Activated CD4-positive, alpha-beta T cell treated with anti-CD3 and anti-CD28 coated beads, Interleukin-2, amount 10 ng/mL, durations not matched to agents 7 days and 5 days (primary cell): ENCODE results near the gene MGAM2. TPM values are rescaled to one million over a fixed set of nuclear protein-coding genes. Genes with fewer than 3 reads are reported as not detected.

ENCODE experiments used
- CTCF ChIA-PET: fragments of 350-600 bp; sonication (Branson Sonifier 250); formaldehyde crosslinking; loops from one replicate; lab custom pipeline; 2021; ENCODE audit warnings: antibody characterized with exemption; lab: Charles Lee
- POLR2A ChIA-PET: fragments of 350-600 bp; sonication (Branson Sonifier 250); formaldehyde crosslinking; loops from one replicate; lab custom pipeline; 2021; ENCODE audit warnings: antibody characterized with exemption; lab: Charles Lee
- DNase-seq: peaks from one replicate; pipeline ENCODE4 v3.0.0-alpha.2; 2020
- H3K27ac Mint-ChIP-seq: one replicate; pipeline ENCODE4 v1.8.0; 2021; ENCODE audit warnings: mild to moderate bottlenecking, moderate library complexity, mixed read lengths
- H3K27me3 Mint-ChIP-seq: one replicate; pipeline ENCODE4 v1.8.0; 2021; ENCODE audit warnings: mixed read lengths
- H3K36me3 Mint-ChIP-seq: one replicate; pipeline ENCODE4 v1.8.0; 2021; ENCODE audit warnings: low read depth, mixed read lengths
- H3K4me1 Mint-ChIP-seq: one replicate; pipeline ENCODE4 v1.8.0; 2021; ENCODE audit warnings: mixed read lengths
- H3K4me3 Mint-ChIP-seq: one replicate; pipeline ENCODE4 v1.8.0; 2021; ENCODE audit warnings: mild to moderate bottlenecking, moderate library complexity, mixed read lengths
- H3K9me3 Mint-ChIP-seq: one replicate; pipeline ENCODE4 v1.8.0; 2021; ENCODE audit warnings: mixed read lengths
- total RNA-seq, 2 experiments: library from RNA; stranded (reverse); gene quantifications; one replicate each; pipeline ENCODE4 v1.2.3, GENCODE V29; 2021

MGAM2 gene
- total RNA-seq, 2 experiments from 2014 or later, result not detected

- Mint-ChIP-seq H3K27ac (no peak overlapping the region), H3K4me1 (no peaks in the 10 kb centered on the region), H3K9me3 (no peaks in the 10 kb centered on the region), H3K36me3 (no peaks in the 10 kb centered on the region), H3K27me3 (no peaks in the 10 kb centered on the region), H3K4me3 (no peak overlapping the region)
- ChIA-PET CTCF (interaction anchor here (2.2 kb wide), 1 partner anchor 21 kb away, joined by 7 read pairs; no protein-coding TSS in a partner anchor), POLR2A (no interaction called here)
- DNase-seq, result peak; percentile 35
These were observed 20.1 kb downstream of the MGAM2 start for GRCh38 chr7:142131439-142132185.

DNA sequence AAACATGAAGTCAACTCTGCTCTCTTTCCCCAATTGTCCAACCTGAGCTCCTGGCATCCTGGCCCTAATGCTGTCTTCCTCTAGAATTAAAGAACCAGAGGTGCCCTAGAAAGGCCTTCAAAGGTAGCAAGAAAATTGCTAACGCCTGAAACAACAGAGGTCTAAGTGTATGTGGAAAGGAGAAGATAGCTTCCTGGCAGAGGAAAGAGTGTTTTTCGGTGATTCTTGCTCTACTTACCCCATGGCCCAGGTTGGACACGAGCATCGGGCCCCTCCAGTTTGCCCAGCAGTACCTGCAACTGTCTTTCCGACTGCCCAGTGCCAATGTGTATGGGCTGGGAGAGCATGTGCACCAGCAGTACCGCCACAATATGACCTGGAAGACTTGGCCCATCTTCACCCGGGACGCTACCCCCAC is 22.2 kb downstream of the MGAM2 start:
- peak; percentile 23 for DNase-seq
- Mint-ChIP-seq H3K36me3 (no peaks in the 10 kb centered on the region), H3K27me3 (no peaks in the 10 kb centered on the region), H3K4me1 (no peaks in the 10 kb centered on the region), H3K27ac (no peak overlapping the region), H3K4me3 (no peak overlapping the region), H3K9me3 (no peaks in the 10 kb centered on the region)
- ChIA-PET POLR2A (no interaction called here), CTCF (no interaction called here)

- H3K9me3 Mint-ChIP-seq, result no peaks in the 10 kb centered on the region
- CTCF ChIA-PET, result interaction anchor here (1.6 kb wide), 1 partner anchor 12 kb away, joined by 3 read pairs; no protein-coding TSS in a partner anchor
- DNase-seq, result no peak
- no peak overlapping the region for H3K4me3 Mint-ChIP-seq
- POLR2A ChIA-PET, result no interaction called here
- no peaks in the 10 kb centered on the region for H3K36me3 Mint-ChIP-seq
- H3K27me3 Mint-ChIP-seq, result no peaks in the 10 kb centered on the region
- no peaks in the 10 kb centered on the region for H3K4me1 Mint-ChIP-seq
- no peak overlapping the region for H3K27ac Mint-ChIP-seq
These were observed 23.4 kb downstream of the MGAM2 start for GRCh38 chr7:142134909-142135308.

GRCh38 chr7:142138996-142139395 is 27.5 kb downstream of the MGAM2 start:
- Mint-ChIP-seq H3K9me3 (no peaks in the 10 kb centered on the region), H3K4me1 (no peaks in the 10 kb centered on the region), H3K36me3 (no peaks in the 10 kb centered on the region), H3K4me3 (no peak overlapping the region), H3K27ac (no peak overlapping the region), H3K27me3 (no peaks in the 10 kb centered on the region)
- DNase-seq, result no peak
- CTCF ChIA-PET, result no interaction called here
- POLR2A ChIA-PET, result no interaction called here

DNA sequence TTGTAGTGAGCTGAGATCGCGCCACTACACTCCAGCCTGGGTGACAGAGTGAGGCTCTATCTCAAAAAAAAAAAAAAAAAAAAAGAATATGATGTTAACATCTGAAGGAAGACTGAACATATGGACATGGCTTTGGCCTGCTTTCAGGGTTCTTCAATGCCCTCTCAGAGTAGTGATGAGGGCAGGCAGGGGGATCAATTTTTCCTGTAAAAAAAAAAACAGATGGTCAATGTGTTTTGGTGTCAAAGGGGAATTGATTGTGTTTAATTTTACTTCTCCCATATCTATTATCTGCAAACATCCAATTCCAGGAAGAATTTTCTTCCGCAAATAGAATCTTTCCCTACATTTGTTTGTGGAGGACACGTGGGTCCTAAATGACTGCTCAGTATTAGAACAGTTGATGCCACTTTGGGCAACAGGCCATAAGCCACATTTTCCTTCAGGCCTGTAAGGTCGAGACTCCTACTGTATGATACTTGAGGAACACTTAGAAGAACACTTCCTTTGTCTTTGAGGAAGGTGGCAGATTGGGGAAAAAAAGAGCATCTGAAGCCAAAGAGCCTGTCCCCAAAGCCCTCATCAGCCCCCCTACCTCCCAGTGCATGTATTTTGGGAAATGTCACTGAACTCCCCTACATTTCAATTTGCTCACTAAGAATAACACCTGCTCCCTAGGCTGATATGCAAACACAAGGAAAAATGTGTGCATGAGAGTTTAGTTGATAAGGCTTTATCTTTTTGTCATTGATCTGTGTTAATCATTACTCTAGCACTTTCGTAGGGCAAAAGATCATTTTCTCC is 28.3 kb downstream of the MGAM2 start:
- no peaks in the 10 kb centered on the region for H3K4me1 Mint-ChIP-seq
- POLR2A ChIA-PET, result no interaction called here
- no peak for DNase-seq
- H3K9me3 Mint-ChIP-seq, result no peaks in the 10 kb centered on the region
- CTCF ChIA-PET, result no interaction called here
- H3K27ac Mint-ChIP-seq, result no peak overlapping the region
- H3K4me3 Mint-ChIP-seq, result no peak overlapping the region
- no peaks in the 10 kb centered on the region for H3K36me3 Mint-ChIP-seq
- no peaks in the 10 kb centered on the region for H3K27me3 Mint-ChIP-seq

DNA sequence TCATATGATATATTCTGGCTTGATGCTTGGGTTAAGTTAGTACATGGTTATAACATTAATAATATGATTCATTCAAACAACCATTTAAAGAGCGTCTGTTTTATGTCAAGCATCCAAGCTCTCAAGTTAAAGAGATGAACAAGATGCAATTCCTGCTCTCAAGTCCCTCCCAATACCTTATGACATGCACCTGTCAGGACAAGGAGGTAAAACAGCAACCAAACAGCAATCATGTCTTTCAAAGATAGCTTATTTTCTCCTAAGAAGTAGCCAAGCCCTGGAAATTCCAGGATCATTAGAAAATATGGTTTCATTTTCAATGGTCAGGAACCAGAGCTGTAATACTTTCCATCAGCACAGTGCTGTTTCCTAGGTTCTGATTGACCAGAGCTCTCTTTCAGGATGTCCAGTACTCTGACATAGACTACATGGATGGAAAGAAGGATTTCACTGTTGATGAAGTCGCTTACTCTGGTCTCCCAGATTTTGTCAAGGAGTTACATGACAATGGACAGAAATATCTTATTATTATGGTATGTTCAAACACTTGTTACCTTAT is 29.0 kb downstream of the MGAM2 start:
- Mint-ChIP-seq H3K36me3 (no peaks in the 10 kb centered on the region), H3K27me3 (no peaks in the 10 kb centered on the region), H3K9me3 (no peaks in the 10 kb centered on the region), H3K27ac (no peak overlapping the region), H3K4me3 (no peak overlapping the region), H3K4me1 (no peaks in the 10 kb centered on the region)
- CTCF ChIA-PET, result no interaction called here
- DNase-seq, result no peak
- POLR2A ChIA-PET, result no interaction called here

DNA sequence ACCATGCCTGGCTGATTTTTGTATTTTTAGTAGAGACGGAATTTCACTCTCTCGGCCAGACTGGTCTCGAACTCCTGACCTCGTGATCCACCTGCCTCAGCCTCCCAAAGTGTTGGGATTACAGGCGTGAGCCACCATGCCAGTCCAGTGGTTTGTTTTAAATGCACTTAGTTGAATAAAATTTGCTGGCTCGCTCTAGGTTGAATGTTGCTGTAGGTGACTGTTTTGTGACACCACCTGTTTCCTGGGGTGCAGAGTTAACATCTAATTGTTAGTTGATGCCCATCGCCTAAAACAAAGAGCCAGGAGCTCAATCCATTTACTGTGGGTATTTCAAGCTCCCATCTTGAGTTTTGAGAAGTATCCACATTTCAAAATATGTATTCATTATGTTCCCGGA is 31.2 kb downstream of the MGAM2 start:
- H3K9me3 Mint-ChIP-seq, result no peaks in the 10 kb centered on the region
- H3K4me1 Mint-ChIP-seq, result no peaks in the 10 kb centered on the region
- no peak for DNase-seq
- CTCF ChIA-PET, result interaction anchor here (0.9 kb wide), 1 partner anchor 168 kb away, joined by 3 read pairs; no protein-coding TSS in a partner anchor
- no peaks in the 10 kb centered on the region for H3K36me3 Mint-ChIP-seq
- H3K27me3 Mint-ChIP-seq, result no peaks in the 10 kb centered on the region
- POLR2A ChIA-PET, result no interaction called here
- H3K4me3 Mint-ChIP-seq, result no peak overlapping the region
- no peak overlapping the region for H3K27ac Mint-ChIP-seq

- H3K36me3 Mint-ChIP-seq, result no peaks in the 10 kb centered on the region
- no peak for DNase-seq
- H3K4me3 Mint-ChIP-seq, result no peak overlapping the region
- ChIA-PET CTCF (interaction anchor here (0.7 kb wide), 1 partner anchor 36 kb away, joined by 3 read pairs; no protein-coding TSS in a partner anchor), POLR2A (no interaction called here)
- H3K9me3 Mint-ChIP-seq, result no peaks in the 10 kb centered on the region
- H3K4me1 Mint-ChIP-seq, result no peaks in the 10 kb centered on the region
- no peaks in the 10 kb centered on the region for H3K27me3 Mint-ChIP-seq
- H3K27ac Mint-ChIP-seq, result no peak overlapping the region
These were observed 34.6 kb downstream of the MGAM2 start for GRCh38 chr7:142146124-142146523.

GRCh38 chr7:142150356-142150755 is 38.8 kb downstream of the MGAM2 start:
- no peaks in the 10 kb centered on the region for H3K9me3 Mint-ChIP-seq
- CTCF ChIA-PET, result no interaction called here

DNA sequence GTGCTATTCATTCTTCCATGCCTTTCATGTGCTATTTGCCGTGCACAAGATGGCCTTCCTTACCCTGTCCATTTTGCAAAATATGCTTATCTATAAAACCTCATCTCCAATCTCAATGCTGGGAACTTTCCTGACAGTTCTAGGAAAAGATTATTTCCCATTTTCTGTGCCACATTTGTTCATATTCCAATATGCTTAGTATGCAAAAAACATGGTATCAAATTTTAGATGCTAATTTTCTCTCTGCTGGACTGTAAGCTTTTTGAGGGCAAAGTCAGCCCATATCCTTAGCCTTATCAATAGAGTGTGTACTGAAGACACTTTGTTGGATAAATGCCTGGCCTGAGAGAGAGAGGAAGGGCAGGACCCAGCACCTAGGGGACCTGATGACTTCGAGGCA is 39.4 kb downstream of the MGAM2 start:
- no peak for DNase-seq
- H3K4me3 Mint-ChIP-seq, result no peak overlapping the region
- H3K4me1 Mint-ChIP-seq, result peaks cover 5% of the 10 kb centered on the region
- ChIA-PET POLR2A (no interaction called here), CTCF (no interaction called here)
- peaks cover 2% of the 10 kb centered on the region for H3K27me3 Mint-ChIP-seq
- no peak overlapping the region for H3K27ac Mint-ChIP-seq
- H3K36me3 Mint-ChIP-seq, result no peaks in the 10 kb centered on the region
- no peaks in the 10 kb centered on the region for H3K9me3 Mint-ChIP-seq

More at GRCh38 chr7:142150356-142150755, 38.8 kb downstream of the MGAM2 start:
- Mint-ChIP-seq H3K27me3 (peaks cover 2% of the 10 kb centered on the region), H3K4me1 (peaks cover 5% of the 10 kb centered on the region), H3K4me3 (no peak overlapping the region), H3K27ac (no peak overlapping the region), H3K36me3 (no peaks in the 10 kb centered on the region)
- POLR2A ChIA-PET, result no interaction called here
- no peak for DNase-seq

DNA sequence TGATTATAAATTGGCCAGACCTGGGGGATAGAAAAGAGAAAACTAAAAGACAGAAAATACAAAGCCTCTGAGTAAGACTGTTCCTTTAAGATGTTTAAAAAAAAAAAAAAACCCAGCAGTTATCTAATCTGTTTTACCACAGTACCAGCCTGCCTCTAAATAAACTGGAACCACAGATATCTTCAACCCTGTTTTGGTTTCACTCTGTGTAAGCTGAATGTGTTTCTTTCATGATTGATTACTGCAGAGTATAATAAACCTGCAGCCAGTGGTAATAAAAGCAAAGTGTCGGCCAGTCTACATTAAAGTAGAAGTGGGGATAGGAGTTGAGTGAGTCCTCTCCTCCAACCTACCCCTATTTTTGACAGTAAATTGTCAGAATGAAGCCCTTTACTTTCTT is 40.6 kb downstream of the MGAM2 start:
- no peaks in the 10 kb centered on the region for H3K9me3 Mint-ChIP-seq
- H3K27me3 Mint-ChIP-seq, result peaks cover 2% of the 10 kb centered on the region
- no peak overlapping the region for H3K27ac Mint-ChIP-seq
- H3K4me1 Mint-ChIP-seq, result peaks cover 5% of the 10 kb centered on the region
- POLR2A ChIA-PET, result no interaction called here
- CTCF ChIA-PET, result interaction anchor here (0.8 kb wide), 1 partner anchor 12 kb away, joined by 3 read pairs; no protein-coding TSS in a partner anchor
- H3K4me3 Mint-ChIP-seq, result no peak overlapping the region
- H3K36me3 Mint-ChIP-seq, result no peaks in the 10 kb centered on the region
- no peak for DNase-seq

GRCh38 chr7:142153400-142153799 is 41.9 kb downstream of the MGAM2 start:
- no peak overlapping the region for H3K27ac Mint-ChIP-seq

More at GRCh38 chr7:142153400-142153799, 41.9 kb downstream of the MGAM2 start:
- peaks cover 5% of the 10 kb centered on the region for H3K4me1 Mint-ChIP-seq
- no peaks in the 10 kb centered on the region for H3K36me3 Mint-ChIP-seq
- no peak overlapping the region for H3K4me3 Mint-ChIP-seq
- H3K9me3 Mint-ChIP-seq, result no peaks in the 10 kb centered on the region
- CTCF ChIA-PET, result no interaction called here
- DNase-seq, result no peak
- H3K27me3 Mint-ChIP-seq, result peaks cover 2% of the 10 kb centered on the region
- POLR2A ChIA-PET, result no interaction called here
